Measurements from ENCODE around the gene ZPR1. TPM values are rescaled to one million over a fixed set of nuclear protein-coding genes. Genes with fewer than 3 reads are reported as not detected.
A peak's percentile ranks its signal among the peaks of the same experiment; 100 is the strongest.

Gene ZPR1
- total RNA-seq, 1 donor from 2014 or later = 171 TPM

- Histone ChIP-seq H3K9me3 (no peaks in the 10 kb centered on the region), H3K27me3 (no peaks in the 10 kb centered on the region), H3K4me1 (peaks cover 0 to 2% of the 10 kb centered on the region in 2 donors), H3K27ac (no peak overlapping the region), H3K4me3 (no peak overlapping the region), H3K36me3 (peaks cover 45 to 47% of the 10 kb centered on the region in 2 donors)
- DNase-seq (ENCODE audit: low spot score in 2 of 2) = no peak
- no peak for TF ChIP-seq CTCF (IDR thresholded peaks at IDR 0.05)
- intact Hi-C loops (cut with DNase I) = no loop called here
Observed at GRCh38 chr11:116777056-116777455, 10.8 kb downstream of the ZPR1 start.

- H3K27ac ChIP-seq = no peak overlapping the region
- H3K4me3 ChIP-seq = no peak overlapping the region
- no peaks in the 10 kb centered on the region for H3K27me3 ChIP-seq
- no peak for DNase-seq (ENCODE audit: low spot score in 2 of 2)
- no peaks in the 10 kb centered on the region for H3K9me3 ChIP-seq
- intact Hi-C loops (cut with DNase I) = no loop called here
- H3K36me3 ChIP-seq = peaks cover 40 to 42% of the 10 kb centered on the region in 2 donors
- TF ChIP-seq CTCF (IDR thresholded peaks at IDR 0.05) = no peak
- peaks cover 0 to 7% of the 10 kb centered on the region in 2 donors for H3K4me1 ChIP-seq
Observed at GRCh38 chr11:116776522-116776984, 11.3 kb downstream of the ZPR1 start.

- H3K36me3 ChIP-seq = peaks cover 35 to 36% of the 10 kb centered on the region in 2 donors
- no peak overlapping the region for H3K4me3 ChIP-seq
- TF ChIP-seq CTCF (IDR thresholded peaks at IDR 0.05) = no peak
- no peaks in the 10 kb centered on the region for H3K9me3 ChIP-seq
- no peak overlapping the region for H3K27ac ChIP-seq
- H3K4me1 ChIP-seq = peaks cover 0 to 12% of the 10 kb centered on the region in 2 donors
- DNase-seq (ENCODE audit: low spot score in 2 of 2) = no peak
- H3K27me3 ChIP-seq = no peaks in the 10 kb centered on the region
- intact Hi-C loops (cut with DNase I) = no loop called here
Observed at GRCh38 chr11:116775975-116776374, 11.8 kb downstream of the ZPR1 start.

GRCh38 chr11:116774661-116775060 lies 13.2 kb downstream of the ZPR1 start:
- no peak for DNase-seq (ENCODE audit: low spot score in 2 of 2)
- intact Hi-C loops (cut with DNase I) = loop anchor here (5.0 kb wide), 1 partner anchor 553 kb away; the partner anchor contains the start of gene CEP164
- Histone ChIP-seq H3K27ac (no peak overlapping the region), H3K4me3 (no peak overlapping the region), H3K27me3 (no peaks in the 10 kb centered on the region), H3K36me3 (peaks cover 22 to 25% of the 10 kb centered on the region in 2 donors), H3K4me1 (peaks cover 0 to 14% of the 10 kb centered on the region in 2 donors), H3K9me3 (no peaks in the 10 kb centered on the region)
- no peak for TF ChIP-seq CTCF (IDR thresholded peaks at IDR 0.05)

GRCh38 chr11:116773203-116774097 lies 14.4 kb downstream of the ZPR1 start:
- intact Hi-C loops (cut with DNase I) = loop anchor here (1.0 to 5.0 kb wide), 3 partner anchors 15 to 554 kb away; partner anchors contain the start of genes CEP164, PCSK7, RNF214 and ZPR1
- H3K4me3 ChIP-seq = peak overlapping the region; percentile 71 to 82
- H3K27ac ChIP-seq = peak overlapping the region; percentile 88 to 94
- H3K27me3 ChIP-seq = no peaks in the 10 kb centered on the region
- H3K36me3 ChIP-seq = peaks cover 13 to 21% of the 10 kb centered on the region in 2 donors
- DNase-seq (ENCODE audit: low spot score in 2 of 2) = no peak
- H3K4me1 ChIP-seq = peaks cover 0 to 14% of the 10 kb centered on the region in 2 donors
- no peaks in the 10 kb centered on the region for H3K9me3 ChIP-seq
- no peak for TF ChIP-seq CTCF (IDR thresholded peaks at IDR 0.05)
